NB4 (cell line): ENCODE measurements around the gene HBS1L.

Source experiments
- CTCF ChIP-seq: IDR thresholded peaks from one replicate; pipeline ENCODE4 v1.5.1; 2012; ENCODE audit warnings: low read depth, low read length
- MAX ChIP-seq: IDR thresholded peaks from 2 replicates; pipeline ENCODE4 v1.6.1; 2011; ENCODE audit warnings: low read depth, low read length
- MYC ChIP-seq: IDR thresholded peaks from 2 replicates; pipeline ENCODE4 v1.6.1; 2011; ENCODE audit warnings: low read depth, low read length
- POLR2A ChIP-seq: IDR thresholded peaks from 2 replicates; pipeline ENCODE4 v1.6.1; 2011; ENCODE audit warnings: mild to moderate bottlenecking; ENCODE audit not compliant: insufficient read length; ENCODE audit errors: extremely low read depth

- TF ChIP-seq POLR2A (no peak), CTCF (no peak), MAX (no peak), MYC (no peak)
Measured at GRCh38 chr6:135030532-135031178, 24.0 kb downstream of the HBS1L start.
